Chondrocyte (in vitro differentiated cells): ENCODE results near the gene HOMER2. TPM values are rescaled to one million over a fixed set of nuclear protein-coding genes. Genes with fewer than 3 reads are reported as not detected.

Experiments
- DNase-seq: peaks from one replicate; pipeline ENCODE4 v3.0.0; 2021; ENCODE audit warnings: mixed read lengths, low spot score
- H3K27ac Mint-ChIP-seq: one replicate; pipeline ENCODE4 v1.8.0; 2021; ENCODE audit warnings: mild to moderate bottlenecking, moderate library complexity, mixed read lengths; ENCODE audit not compliant: unreplicated experiment
- H3K27me3 Mint-ChIP-seq: 2 replicates; pipeline ENCODE4 v1.8.0; 2021; ENCODE audit warnings: low read depth, mixed read lengths
- H3K36me3 Mint-ChIP-seq: 2 replicates; pipeline ENCODE4 v1.8.0; 2021; ENCODE audit warnings: low read depth, mixed read lengths
- H3K4me1 Mint-ChIP-seq: 2 replicates; pipeline ENCODE4 v1.8.0; 2021; ENCODE audit warnings: low read depth, mild to moderate bottlenecking, mixed read lengths
- H3K4me3 Mint-ChIP-seq: one replicate; pipeline ENCODE4 v1.8.0; 2021; ENCODE audit warnings: mild to moderate bottlenecking, moderate library complexity, mixed read lengths; ENCODE audit not compliant: unreplicated experiment
- H3K9me3 Mint-ChIP-seq: 2 replicates; pipeline ENCODE4 v1.8.0; 2021; ENCODE audit warnings: low read depth, mixed read lengths
- CTCF ChIP-seq: fragments of 200-600 bp; sonication (generic); IDR thresholded peaks from 2 replicates; pipeline ENCODE4 v1.5.0; 2021; ENCODE audit warnings: antibody characterized with exemption, mild to moderate bottlenecking, moderate library complexity
- total RNA-seq: library from RNA; stranded (reverse); gene quantifications from 3 replicates; pipeline ENCODE4 v1.2.1, GENCODE V29; 2021

HOMER2 gene
- total RNA-seq, 1 donor from 2014 or later: 6.1 TPM

- Mint-ChIP-seq H3K4me1 (peaks cover 44% of the 10 kb centered on the region), H3K36me3 (peaks cover 4% of the 10 kb centered on the region), H3K9me3 (no peaks in the 10 kb centered on the region), H3K27ac (no peak overlapping the region), H3K4me3 (no peak overlapping the region), H3K27me3 (no peaks in the 10 kb centered on the region)
- no peak for DNase-seq
- TF ChIP-seq CTCF: no peak
Measured at GRCh38 chr15:82807920-82808633, 144.4 kb downstream of the HOMER2 start.

GRCh38 chr15:82805994-82806406, 146.5 kb downstream of the HOMER2 start, which contains the start of gene FSD2:
TSS of gene FSD2 (minus strand) at chr15:82806069. CDS start at chr15:82787390, 18,679 bp downstream.
- peaks cover 2% of the 10 kb centered on the region for H3K36me3 Mint-ChIP-seq
- no peak for TF ChIP-seq CTCF
- no peaks in the 10 kb centered on the region for H3K9me3 Mint-ChIP-seq
- DNase-seq: no peak
- peak within 1 kb of the TSS; percentile 89 for H3K27ac Mint-ChIP-seq
- H3K4me1 Mint-ChIP-seq: peaks cover 23% of the 10 kb centered on the region
- peak within 1 kb of the TSS; percentile 28 for H3K4me3 Mint-ChIP-seq
- H3K27me3 Mint-ChIP-seq: no peaks in the 10 kb centered on the region

GRCh38 chr15:82804575-82804949, 148.0 kb downstream of the HOMER2 start:
- Mint-ChIP-seq H3K27ac (no peak overlapping the region), H3K9me3 (no peaks in the 10 kb centered on the region), H3K36me3 (peaks cover 2% of the 10 kb centered on the region), H3K4me1 (peaks cover 17% of the 10 kb centered on the region), H3K4me3 (no peak overlapping the region), H3K27me3 (peaks cover 6% of the 10 kb centered on the region)
- DNase-seq: no peak
- no peak for TF ChIP-seq CTCF

GRCh38 chr15:82803793-82804574, 148.5 kb downstream of the HOMER2 start:
- no peak overlapping the region for H3K4me3 Mint-ChIP-seq
- DNase-seq: no peak

More at GRCh38 chr15:82803793-82804574, 148.5 kb downstream of the HOMER2 start:
- Mint-ChIP-seq H3K36me3 (peaks cover 2% of the 10 kb centered on the region), H3K9me3 (no peaks in the 10 kb centered on the region), H3K27ac (peak overlapping the region; percentile 64), H3K27me3 (peaks cover 9% of the 10 kb centered on the region), H3K4me1 (peaks cover 13% of the 10 kb centered on the region)
- no peak for TF ChIP-seq CTCF
